ENCODE data around the gene FBXL19. TPM values are rescaled to one million over a fixed set of nuclear protein-coding genes. Genes with fewer than 3 reads are reported as not detected.
A peak's percentile ranks its signal among the peaks of the same experiment; 100 is the strongest.

Gene FBXL19
- total and polyA plus RNA-seq, 8 donors = 11.2 to 26.8 (median 19.5) TPM

GRCh38 chr16:30949650-30950515 lies 26.5 kb downstream of the FBXL19 start:
- Histone ChIP-seq H3K27me3 (no peaks in the 10 kb centered on the region), H3K4me3 (peak overlapping the region; percentile 86 to 93), H3K27ac (peak overlapping the region; percentile 89 to 97), H3K36me3 (peaks cover 0 to 22% of the 10 kb centered on the region in 2 donors), H3K9me3 (no peaks in the 10 kb centered on the region), H3K4me1 (peaks cover 7 to 43% of the 10 kb centered on the region in 2 donors)
- ATAC-seq = peak; percentile 47
- TF ChIP-seq CTCF (IDR thresholded peaks at IDR 0.05) = no peak
- peak in 3 of 4 donors; percentile 58 to 87 (median 86) for DNase-seq
- intact Hi-C loops (cut with DNase I) = no loop called here

- intact Hi-C loops (cut with DNase I) = no loop called here
- DNase-seq = no peak
- no peak for ATAC-seq
- peaks cover 7 to 43% of the 10 kb centered on the region in 2 donors for H3K4me1 ChIP-seq
- peak overlapping the region in 1 of 2 donors; percentile 93 for H3K4me3 ChIP-seq
- no peak for TF ChIP-seq CTCF (IDR thresholded peaks at IDR 0.05)
- no peaks in the 10 kb centered on the region for H3K27me3 ChIP-seq
- peaks cover 0 to 15% of the 10 kb centered on the region in 2 donors for H3K36me3 ChIP-seq
- H3K27ac ChIP-seq = peak overlapping the region; percentile 89 to 97
- no peaks in the 10 kb centered on the region for H3K9me3 ChIP-seq
Observed at GRCh38 chr16:30950516-30951065, 27.2 kb downstream of the FBXL19 start.

GRCh38 chr16:30951193-30951592 lies 27.8 kb downstream of the FBXL19 start:
- no peaks in the 10 kb centered on the region for H3K27me3 ChIP-seq
- H3K36me3 ChIP-seq = peaks cover 0 to 9% of the 10 kb centered on the region in 2 donors
- intact Hi-C loops (cut with DNase I) = no loop called here
- H3K4me1 ChIP-seq = peaks cover 7 to 45% of the 10 kb centered on the region in 2 donors
- ATAC-seq = no peak
- no peak overlapping the region for H3K4me3 ChIP-seq
- no peak for DNase-seq
- H3K27ac ChIP-seq = peak overlapping the region in 1 of 2 donors; percentile 13
- H3K9me3 ChIP-seq = no peaks in the 10 kb centered on the region
- TF ChIP-seq CTCF (IDR thresholded peaks at IDR 0.05) = no peak

- no peaks in the 10 kb centered on the region for H3K27me3 ChIP-seq
- H3K4me1 ChIP-seq = peaks cover 7 to 51% of the 10 kb centered on the region in 2 donors
- intact Hi-C loops (cut with DNase I) = no loop called here
- TF ChIP-seq CTCF (IDR thresholded peaks at IDR 0.05) = no peak
- peak overlapping the region in 1 of 2 donors; percentile 13 for H3K27ac ChIP-seq
- peak in 2 of 4 donors; percentile 60 to 79 for DNase-seq
- peaks cover 0 to 4% of the 10 kb centered on the region in 2 donors for H3K36me3 ChIP-seq
- H3K9me3 ChIP-seq = no peaks in the 10 kb centered on the region
- H3K4me3 ChIP-seq = no peak overlapping the region
- no peak for ATAC-seq
Observed at GRCh38 chr16:30951750-30952149, 28.4 kb downstream of the FBXL19 start.

- intact Hi-C loops (cut with DNase I) = no loop called here
- ATAC-seq (no peak), DNase-seq (no peak)
- Histone ChIP-seq H3K27me3 (no peaks in the 10 kb centered on the region), H3K27ac (peak overlapping the region in 1 of 2 donors; percentile 13), H3K4me3 (no peak overlapping the region), H3K9me3 (no peaks in the 10 kb centered on the region), H3K36me3 (no peaks in the 10 kb centered on the region), H3K4me1 (peaks cover 7 to 48% of the 10 kb centered on the region in 2 donors)
- no peak for TF ChIP-seq CTCF (IDR thresholded peaks at IDR 0.05)
Observed at GRCh38 chr16:30953111-30953510, 29.7 kb downstream of the FBXL19 start.

All from left lung (tissue), 10 donors.